ENCODE measurements around the gene APOC1. TPM values are rescaled to one million over a fixed set of nuclear protein-coding genes. Genes with fewer than 3 reads are reported as not detected.
A peak's percentile ranks its signal among the peaks of the same experiment; 100 is the strongest.

APOC1 gene
- total RNA-seq, 2 donors from 2014 or later: 3.6 to 6.5 TPM

GRCh38 chr19:44872661-44873060 is 41.7 kb upstream of the APOC1 start:
- H3K27ac ChIP-seq: no peak overlapping the region
- peaks cover 65% of the 10 kb centered on the region for H3K36me3 ChIP-seq
- H3K4me1 ChIP-seq: peaks cover 0 to 30% of the 10 kb centered on the region in 2 donors
- H3K27me3 ChIP-seq: no peaks in the 10 kb centered on the region
- no peak for DNase-seq (ENCODE audit: low spot score)
- H3K4me3 ChIP-seq: no peak overlapping the region
- no peaks in the 10 kb centered on the region for H3K9me3 ChIP-seq
- TF ChIP-seq CTCF (IDR thresholded peaks at IDR 0.05): no peak

DNA sequence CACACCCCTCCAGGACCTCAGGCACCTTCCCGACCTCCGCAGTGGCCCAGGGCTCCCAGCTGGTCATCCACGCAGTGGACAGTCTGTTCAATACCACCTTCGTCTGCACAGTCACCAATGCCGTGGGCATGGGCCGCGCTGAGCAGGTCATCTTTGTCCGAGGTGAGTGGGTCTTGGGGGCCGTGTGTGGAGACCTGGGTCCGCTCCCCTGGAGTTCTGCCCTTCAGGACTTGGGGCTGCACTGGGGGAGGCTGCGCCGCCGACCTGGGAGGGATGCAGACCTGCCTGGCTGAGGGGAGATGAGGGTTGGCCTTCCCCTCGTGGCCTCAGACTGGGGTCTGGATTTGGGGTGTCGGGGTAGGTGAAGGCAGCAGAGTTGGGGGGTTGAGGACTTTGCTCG is 40.1 kb upstream of the APOC1 start:
- Histone ChIP-seq H3K27me3 (no peaks in the 10 kb centered on the region), H3K9me3 (no peaks in the 10 kb centered on the region), H3K4me3 (no peak overlapping the region), H3K36me3 (peaks cover 75% of the 10 kb centered on the region), H3K4me1 (peaks cover 0 to 30% of the 10 kb centered on the region in 2 donors), H3K27ac (no peak overlapping the region)
- DNase-seq (ENCODE audit: low spot score): no peak
- no peak for TF ChIP-seq CTCF (IDR thresholded peaks at IDR 0.05)

GRCh38 chr19:44875666-44876451 is 38.5 kb upstream of the APOC1 start:
- no peaks in the 10 kb centered on the region for H3K9me3 ChIP-seq
- peaks cover 73% of the 10 kb centered on the region for H3K36me3 ChIP-seq
- no peaks in the 10 kb centered on the region for H3K27me3 ChIP-seq
- peaks cover 0 to 15% of the 10 kb centered on the region in 2 donors for H3K4me1 ChIP-seq
- no peak for TF ChIP-seq CTCF (IDR thresholded peaks at IDR 0.05)
- peak overlapping the region in 1 of 2 donors; percentile 7 for H3K27ac ChIP-seq
- H3K4me3 ChIP-seq: no peak overlapping the region
- DNase-seq (ENCODE audit: low spot score): no peak

DNA sequence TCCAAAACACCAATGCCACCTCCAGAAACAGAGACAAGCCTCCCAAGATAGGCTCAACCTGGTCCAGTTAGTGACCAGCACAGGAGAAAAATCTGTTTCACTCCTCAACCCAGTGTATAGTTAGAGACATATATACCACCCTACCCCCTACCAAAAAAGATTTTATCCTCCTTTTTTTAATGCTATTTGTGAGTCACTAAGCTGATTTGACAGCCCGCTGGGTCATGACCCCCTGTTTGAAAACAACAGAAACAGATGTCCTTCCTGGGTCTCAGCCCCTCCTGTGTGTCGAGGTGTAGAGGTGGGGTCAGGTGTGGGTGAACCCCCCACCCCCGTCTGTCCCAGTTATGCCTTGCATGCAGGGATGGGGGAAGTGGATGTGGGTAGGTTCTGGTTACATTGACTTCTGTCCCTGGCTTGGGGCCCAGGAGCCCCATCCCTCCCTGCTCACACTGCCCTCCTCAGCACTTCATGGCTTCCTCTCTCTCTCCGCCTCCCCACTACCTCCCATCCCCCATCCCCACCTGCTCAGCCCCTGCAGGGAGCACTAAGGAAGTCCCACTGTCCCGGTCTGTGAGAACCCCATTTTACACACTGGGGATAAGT is 37.4 kb upstream of the APOC1 start:
- TF ChIP-seq CTCF (IDR thresholded peaks at IDR 0.05): no peak
- no peaks in the 10 kb centered on the region for H3K9me3 ChIP-seq
- no peaks in the 10 kb centered on the region for H3K27me3 ChIP-seq
- H3K4me3 ChIP-seq: no peak overlapping the region
- no peak overlapping the region for H3K27ac ChIP-seq
- peaks cover 0 to 5% of the 10 kb centered on the region in 2 donors for H3K4me1 ChIP-seq
- no peak for DNase-seq (ENCODE audit: low spot score)
- H3K36me3 ChIP-seq: peaks cover 61% of the 10 kb centered on the region

DNA sequence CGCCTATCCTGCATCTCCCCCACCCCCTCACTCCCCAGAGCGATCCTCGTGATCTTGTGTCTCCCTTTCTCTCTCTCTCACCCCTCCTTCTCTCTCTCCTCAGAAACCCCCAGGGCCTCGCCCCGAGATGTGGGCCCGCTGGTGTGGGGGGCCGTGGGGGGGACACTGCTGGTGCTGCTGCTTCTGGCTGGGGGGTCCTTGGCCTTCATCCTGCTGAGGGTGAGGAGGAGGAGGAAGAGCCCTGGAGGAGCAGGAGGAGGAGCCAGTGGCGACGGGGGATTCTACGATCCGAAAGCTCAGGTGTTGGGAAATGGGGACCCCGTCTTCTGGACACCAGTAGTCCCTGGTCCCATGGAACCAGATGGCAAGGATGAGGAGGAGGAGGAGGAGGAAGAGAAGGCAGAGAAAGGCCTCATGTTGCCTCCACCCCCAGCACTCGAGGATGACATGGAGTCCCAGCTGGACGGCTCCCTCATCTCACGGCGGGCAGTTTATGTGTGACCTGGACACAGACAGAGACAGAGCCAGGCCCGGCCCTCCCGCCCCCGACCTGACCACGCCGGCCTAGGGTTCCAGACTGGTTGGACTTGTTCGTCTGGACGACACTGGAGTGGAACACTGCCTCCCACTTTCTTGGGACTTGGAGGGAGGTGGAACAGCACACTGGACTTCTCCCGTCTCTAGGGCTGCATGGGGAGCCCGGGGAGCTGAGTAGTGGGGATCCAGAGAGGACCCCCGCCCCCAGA is 36.1 kb upstream of the APOC1 start:
- Histone ChIP-seq H3K27ac (no peak overlapping the region), H3K4me3 (no peak overlapping the region), H3K36me3 (peaks cover 50% of the 10 kb centered on the region), H3K27me3 (no peaks in the 10 kb centered on the region), H3K4me1 (peaks cover 0 to 5% of the 10 kb centered on the region in 2 donors), H3K9me3 (no peaks in the 10 kb centered on the region)
- no peak for DNase-seq (ENCODE audit: low spot score)
- no peak for TF ChIP-seq CTCF (IDR thresholded peaks at IDR 0.05)
